Eye (tissue), 1 donor: Measurements from ENCODE around the gene E2F4.

ENCODE experiments used
- DNase-seq: peaks from one replicate; pipeline ENCODE4 v3.0.0-alpha.2; 2015

E2F4 gene

DNA sequence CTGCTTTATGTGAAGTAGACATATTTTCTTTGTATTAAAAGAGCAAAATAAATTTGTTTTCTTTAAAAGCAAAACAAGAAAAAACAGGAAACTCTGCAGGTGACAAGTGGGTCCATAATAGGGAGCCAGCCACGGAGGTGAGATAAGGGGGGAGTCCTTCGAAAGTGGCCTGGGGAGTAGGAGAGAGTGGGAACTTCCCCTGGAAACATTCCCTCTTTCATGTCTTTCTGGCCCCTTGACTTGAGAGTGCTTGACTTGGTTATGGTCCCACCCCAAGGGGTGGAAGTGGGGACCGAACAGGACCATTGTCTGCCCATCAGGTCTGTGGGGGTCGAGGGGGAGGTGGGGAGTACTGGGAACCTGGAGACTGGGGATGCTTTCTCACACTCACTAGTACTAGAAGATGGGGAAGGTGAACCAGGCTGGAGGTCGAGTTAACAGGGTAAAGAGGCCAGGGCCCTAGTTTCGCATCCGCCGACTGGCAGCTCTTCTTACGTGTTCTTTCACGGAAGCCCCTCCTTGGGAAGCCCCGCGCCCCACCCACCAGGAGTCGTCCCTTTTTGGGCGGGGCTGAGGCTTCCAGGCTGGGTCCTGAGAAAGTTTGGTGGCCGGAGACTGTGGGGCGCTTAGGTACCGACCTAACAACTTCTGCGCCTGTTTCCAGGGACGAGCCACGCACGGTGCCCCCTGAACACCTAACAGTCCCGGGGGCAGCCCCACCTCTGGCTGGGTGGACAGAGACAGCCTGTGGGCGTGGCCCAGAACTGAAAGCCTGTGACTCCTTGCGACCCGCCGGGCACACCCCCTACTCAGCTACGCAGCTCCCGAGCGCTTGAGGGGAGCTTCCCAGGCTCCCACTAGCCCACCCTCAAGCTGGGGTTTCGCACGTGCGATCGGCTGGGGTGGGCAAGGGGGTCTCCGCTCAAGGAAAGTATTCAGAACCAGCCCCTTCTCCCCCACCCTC, 33.0 kb upstream of the E2F4 start:
- DNase-seq, result peak; percentile 44

GRCh38 chr16:67161595-67162058, 30.3 kb upstream of the E2F4 start:
- no peak for DNase-seq

DNA sequence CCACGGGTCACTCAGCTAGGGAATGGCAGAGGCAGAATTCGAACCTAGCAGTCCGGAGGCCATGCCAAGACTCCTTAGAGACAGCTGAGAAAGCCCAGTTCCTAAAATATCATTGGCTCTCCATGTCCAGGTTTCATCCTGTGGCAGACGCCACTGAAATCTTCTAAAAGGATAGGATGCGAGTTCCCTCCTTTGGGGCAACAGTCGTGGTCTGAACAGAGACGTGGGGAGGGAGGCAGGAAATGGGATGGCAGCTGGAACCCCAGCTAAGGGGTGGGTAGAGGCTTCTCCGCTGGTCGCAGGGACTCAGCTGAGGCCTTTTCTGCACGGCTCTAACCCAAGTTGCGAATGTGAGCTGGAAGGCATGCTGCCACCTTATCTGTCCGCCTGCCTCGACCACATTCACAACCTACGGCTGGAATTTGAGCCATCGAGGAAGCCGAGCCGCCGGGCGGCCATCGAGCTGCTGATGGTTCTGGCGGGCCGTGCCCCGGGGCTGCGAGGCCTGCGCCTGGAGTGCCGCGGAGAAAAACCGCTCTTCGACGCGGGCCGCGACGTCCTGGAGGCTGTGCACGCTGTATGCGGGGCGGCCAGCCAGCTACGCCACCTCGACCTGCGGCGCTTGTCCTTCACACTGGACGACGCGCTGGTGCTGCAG, 29.3 kb upstream of the E2F4 start:
- DNase-seq, result no peak

GRCh38 chr16:67163164-67163998, 28.6 kb upstream of the E2F4 start:
- peak; percentile 80 for DNase-seq

DNA sequence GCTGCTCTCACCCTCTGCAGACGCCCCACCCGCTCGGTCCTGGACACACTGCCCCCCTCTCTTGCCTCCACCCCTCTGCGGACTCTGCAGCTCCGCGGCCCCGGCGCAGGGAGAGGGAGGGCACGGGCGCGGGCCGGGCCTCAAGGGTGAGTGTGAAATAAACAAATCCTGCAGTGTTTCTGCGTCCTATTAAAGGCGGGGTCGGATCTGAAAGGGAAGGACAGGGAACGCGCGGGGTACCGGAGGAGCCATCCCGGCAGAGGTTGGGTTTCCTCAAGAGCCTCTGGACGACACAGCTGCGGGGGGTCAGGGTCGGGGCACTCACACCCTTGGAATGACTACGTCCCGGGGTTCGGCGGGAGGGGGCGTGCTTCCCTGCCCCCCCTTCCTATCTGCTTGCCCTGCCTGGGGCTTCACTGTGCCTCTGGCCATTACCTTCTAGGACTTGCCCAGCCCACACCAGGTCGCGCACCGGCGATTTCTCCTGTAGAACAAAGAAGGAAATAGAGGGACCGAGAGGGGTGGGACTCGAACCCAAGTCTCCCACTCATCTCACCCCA, 27.9 kb upstream of the E2F4 start:
- DNase-seq, result no peak

DNA sequence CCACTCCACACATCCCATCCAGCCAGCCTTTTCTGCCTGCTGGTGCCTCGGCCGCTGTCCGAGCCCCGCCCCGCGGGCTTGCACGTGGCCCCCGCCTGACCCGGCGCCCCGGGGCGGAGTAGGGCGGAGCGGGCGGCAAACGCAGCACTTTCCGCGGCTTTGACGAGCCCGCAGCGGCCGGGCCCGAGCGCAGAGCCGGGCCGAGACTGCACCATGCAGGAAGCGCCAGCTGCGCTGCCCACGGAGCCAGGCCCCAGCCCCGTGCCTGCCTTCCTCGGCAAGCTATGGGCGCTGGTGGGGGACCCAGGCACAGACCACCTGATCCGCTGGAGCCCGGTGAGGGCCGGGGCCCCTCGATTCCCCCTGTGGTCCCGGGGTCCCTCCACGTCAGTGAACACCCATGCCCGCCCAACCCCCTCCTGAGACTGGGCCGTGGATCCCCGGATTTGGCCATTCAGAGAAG, 27.3 kb upstream of the E2F4 start, which contains the start of gene HSF4:
Gene HSF4, plus strand, starts transcription at position 147 of the 463 bp plus-strand sequence. Its CDS starts 67 bp downstream, at position 214.
- DNase-seq, result peak; percentile 40

GRCh38 chr16:67165121-67166078, 26.6 kb upstream of the E2F4 start:
- peak; percentile 60 for DNase-seq

- DNase-seq, result no peak
These were observed 25.8 kb upstream of the E2F4 start for GRCh38 chr16:67166110-67166547.

DNA sequence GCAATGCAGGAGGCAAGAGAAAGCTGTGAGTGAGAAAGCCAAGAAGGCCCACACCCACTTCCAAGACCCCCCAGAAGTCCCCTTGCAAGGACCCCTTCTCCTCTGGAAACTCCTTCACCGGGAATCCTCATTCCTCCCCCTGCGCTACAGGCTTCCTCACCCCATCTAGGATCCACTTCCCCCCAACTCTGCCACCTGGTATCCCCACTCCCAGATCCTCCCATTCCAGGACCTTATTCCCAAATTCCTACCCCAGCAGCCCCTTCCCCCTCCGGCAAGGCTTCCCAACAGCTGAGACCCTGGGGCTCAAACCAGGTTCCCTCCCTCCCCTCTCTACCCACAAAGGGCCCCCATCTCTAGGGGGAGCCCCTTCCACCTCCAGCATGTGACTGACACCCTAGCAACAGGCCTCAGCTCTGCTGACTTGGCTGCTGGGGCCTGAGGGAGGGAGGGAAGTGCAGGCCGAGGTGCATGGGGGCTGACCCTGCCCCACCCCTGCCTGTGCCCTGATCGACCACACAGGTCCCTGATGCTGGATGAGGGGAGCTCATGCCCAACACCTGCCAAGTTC, 25.3 kb upstream of the E2F4 start:
- DNase-seq, result no peak

GRCh38 chr16:67167588-67167987, 24.4 kb upstream of the E2F4 start:
- no peak for DNase-seq

GRCh38 chr16:67169011-67169451, 22.9 kb upstream of the E2F4 start:
- DNase-seq, result no peak

GRCh38 chr16:67169642-67170167, 22.2 kb upstream of the E2F4 start:
- peak; percentile 81 for DNase-seq

DNA sequence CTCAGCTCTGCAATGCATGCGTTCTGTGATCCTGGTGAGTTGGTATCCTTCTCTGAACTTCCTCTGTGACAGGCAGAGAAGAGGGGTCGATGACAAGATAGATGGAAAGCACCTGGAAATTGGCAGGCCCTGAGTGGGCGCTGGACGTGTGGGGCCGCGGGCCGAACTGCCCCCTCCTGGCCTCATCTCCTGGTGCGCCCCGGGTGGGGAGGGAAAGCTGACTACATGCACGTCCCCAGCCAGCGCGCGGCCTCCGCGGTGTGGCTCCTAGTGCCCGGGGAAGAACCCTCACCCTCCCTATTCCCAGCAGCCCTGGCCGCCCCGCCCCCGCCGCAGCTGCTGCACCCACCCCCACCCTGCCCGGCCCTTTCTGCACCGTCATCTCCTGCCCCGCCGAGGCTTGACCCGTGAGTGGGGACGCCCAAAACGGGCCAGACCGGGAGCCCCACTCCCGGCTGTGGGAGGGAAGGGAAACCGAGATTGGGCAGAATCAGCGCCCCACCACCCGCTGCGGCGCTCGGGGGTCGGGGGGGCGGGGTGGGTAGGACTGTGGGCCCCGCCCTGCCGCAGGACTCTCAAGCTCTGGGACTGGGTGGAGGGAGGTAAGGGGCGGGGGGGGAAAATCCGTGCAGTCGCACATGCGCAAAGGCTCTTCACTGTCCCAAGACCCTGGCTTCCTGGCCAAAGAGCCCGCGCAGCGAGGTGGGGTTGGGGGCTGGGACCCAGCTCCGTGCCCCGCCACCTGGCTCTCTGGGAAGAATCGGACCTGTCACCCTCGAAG, 21.6 kb upstream of the E2F4 start, which contains the start of gene NOL3:
Gene NOL3, plus strand, starts transcription at position 371 of the 781 bp plus-strand sequence.
- peak; percentile 79 for DNase-seq

GRCh38 chr16:67170949-67171649, 20.9 kb upstream of the E2F4 start:
- peak; percentile 53 for DNase-seq

DNA sequence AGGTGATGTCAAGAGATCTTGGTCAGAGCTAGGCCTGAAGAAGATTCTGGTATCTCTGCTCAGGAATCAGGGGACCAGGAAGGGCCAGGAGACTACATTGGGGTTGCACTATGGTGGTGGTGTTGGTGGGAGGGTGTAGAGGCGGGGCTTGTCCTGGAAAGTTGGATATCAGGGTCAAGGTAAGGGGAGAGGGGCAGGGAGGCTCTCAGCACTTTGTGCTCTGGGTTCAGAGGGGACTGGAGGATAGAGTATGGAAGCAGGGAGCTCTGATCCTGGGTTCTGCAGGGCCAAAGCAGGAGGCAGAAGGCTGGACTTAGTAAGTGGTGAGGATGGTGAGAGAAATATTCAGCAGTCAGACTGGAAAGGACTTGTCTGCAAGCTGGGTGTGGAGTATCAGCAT, 18.6 kb upstream of the E2F4 start:
- no peak for DNase-seq

- DNase-seq, result peak; percentile 85
These were observed 17.9 kb upstream of the E2F4 start for GRCh38 chr16:67173808-67174705.

- DNase-seq, result no peak
These were observed 17.2 kb upstream of the E2F4 start for GRCh38 chr16:67174706-67175231.
